ENCODE data around the gene PRSS38. TPM values are rescaled to one million over a fixed set of nuclear protein-coding genes. Genes with fewer than 3 reads are reported as not detected.

PRSS38 gene
- total RNA-seq (2014; rRNA removed; shearing (Covaris generic)) = not detected in 2 replicates

- DNase-seq (ENCODE audit: low spot score) = no peak
Observed at GRCh38 chr1:227815468-227816409, at the start of gene PRSS38. TSS of gene PRSS38 (plus strand) at chr1:227815675. CDS start at chr1:227815717, 42 bp downstream.

DNA sequence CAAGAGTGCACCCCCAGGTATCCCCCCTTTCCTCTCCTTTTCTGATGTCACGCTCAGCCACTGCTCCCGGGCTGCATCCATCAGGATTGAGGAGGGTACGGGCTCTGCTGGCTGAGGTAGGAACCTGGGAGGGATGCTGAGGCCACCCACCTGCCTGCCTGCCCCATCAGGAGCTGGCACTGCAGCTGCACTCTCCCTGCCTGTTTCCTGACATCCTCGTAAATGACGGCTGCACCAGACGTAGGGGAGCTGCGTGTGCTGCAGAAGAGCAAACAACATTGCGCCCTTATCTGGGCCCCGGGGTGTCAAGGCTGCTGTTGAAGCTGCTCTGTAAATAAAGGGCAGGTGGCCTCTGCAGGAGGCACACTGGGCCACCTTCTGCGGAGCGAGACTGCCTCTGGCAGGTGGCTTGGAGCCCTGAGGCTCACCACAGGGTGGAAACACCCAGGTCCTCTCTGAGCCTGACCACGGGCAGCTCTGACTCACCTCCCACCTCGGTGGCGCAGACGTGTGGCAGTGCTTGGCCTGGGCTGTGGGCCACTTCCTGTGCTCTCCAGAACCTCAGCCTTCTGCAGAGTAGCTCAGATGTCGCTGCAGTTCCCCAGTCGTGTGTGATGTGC, 49.4 kb upstream of the PRSS38 start:
- no peak for DNase-seq (ENCODE audit: low spot score)

- no peak for DNase-seq (ENCODE audit: low spot score)
Observed at GRCh38 chr1:227766653-227767277, 48.7 kb upstream of the PRSS38 start.

GRCh38 chr1:227767401-227768124, 47.9 kb upstream of the PRSS38 start:
- DNase-seq (ENCODE audit: low spot score) = no peak

- no peak for DNase-seq (ENCODE audit: low spot score)
Observed at GRCh38 chr1:227768125-227768439, 47.4 kb upstream of the PRSS38 start.

DNA sequence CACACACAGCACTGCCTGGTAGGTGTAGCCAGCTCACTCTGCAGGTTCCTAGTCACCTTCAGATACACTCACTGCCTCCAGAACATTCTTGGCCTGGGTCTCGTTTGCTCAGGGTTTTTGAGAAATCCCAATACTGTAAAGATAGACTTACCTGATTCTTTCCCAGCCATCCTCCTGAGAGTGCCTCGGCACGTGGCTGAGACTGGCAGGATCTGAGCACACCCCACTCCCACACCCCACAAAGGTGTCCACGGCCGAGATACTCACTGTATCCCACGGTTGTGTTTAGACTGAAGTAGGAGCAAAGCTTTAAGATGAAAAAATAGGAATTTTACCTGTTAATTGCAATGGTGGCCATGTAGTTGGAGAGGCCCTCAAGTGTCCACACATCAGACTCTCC, 46.8 kb upstream of the PRSS38 start:
- DNase-seq (ENCODE audit: low spot score) = no peak

DNA sequence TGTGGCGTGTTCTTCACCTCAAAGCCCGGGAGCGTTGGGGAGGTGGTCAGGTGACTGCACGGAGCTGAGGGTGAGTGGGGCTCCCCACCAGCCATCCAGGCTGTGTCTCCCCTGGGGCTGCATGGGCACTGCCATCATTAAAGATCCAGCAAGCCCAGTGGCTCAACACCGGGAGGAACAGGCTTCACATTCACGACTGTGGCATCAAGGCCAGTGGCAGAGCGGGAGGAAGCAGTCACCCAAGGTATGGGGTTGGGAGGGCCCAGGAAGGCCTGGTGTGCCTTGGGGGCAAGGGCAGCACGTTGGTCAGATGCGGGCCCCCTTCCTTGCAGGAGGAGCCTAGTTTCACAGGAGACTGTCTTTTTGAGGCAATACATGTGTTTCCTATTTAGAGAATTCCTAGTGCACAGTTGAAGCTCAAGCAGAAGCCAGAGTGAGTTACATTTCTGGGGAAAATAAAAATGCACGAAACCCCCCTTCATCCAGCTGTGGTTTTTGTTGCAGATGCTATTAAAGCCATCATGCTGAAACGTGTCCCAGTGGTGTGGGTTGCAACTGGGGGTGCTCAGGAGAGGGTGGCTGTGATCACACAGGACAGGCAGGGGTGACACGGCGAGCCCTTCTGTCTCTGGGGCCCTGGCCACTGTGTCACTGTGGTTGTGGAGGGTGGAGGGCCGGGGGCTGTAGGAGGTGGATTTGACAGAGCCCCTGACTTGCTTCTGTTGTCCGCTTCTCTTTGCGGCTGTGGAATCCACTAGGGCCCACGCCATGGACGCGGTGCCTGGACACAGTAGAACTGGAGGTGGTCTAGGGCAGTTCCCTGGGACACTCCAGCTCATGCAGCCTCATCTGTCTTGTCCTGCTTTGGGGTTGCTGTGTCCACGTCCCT, 46.2 kb upstream of the PRSS38 start:
- DNase-seq (ENCODE audit: low spot score) = no peak

DNA sequence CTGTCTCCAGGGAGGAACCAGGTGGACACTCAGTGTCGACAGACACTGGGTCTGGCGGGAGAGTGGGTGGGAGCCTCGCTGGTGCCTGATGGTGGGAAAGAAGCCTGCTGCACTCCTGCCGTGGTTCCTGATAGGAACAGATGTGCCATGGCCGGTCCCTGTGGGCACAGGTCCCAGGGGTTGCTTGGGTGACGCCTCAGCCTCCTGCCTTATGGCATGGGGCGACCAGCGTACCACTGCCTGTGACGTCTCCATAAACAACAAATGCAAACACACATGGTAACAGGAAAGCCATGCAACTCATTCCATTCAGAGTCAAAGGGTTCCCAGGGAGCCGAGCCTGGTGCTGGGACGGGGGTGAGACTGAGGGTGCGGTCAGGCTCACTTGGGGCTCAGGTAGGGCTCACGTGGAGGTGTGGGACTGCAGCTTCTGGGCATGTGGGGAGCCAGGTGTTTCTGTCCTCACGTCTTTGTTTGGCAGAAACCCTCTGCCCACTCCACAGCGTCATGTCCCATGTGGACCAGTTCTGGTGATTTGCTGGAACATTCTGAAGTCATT, 45.5 kb upstream of the PRSS38 start:
- no peak for DNase-seq (ENCODE audit: low spot score)

- no peak for DNase-seq (ENCODE audit: low spot score)
Observed at GRCh38 chr1:227770812-227771211, 44.7 kb upstream of the PRSS38 start.

DNA sequence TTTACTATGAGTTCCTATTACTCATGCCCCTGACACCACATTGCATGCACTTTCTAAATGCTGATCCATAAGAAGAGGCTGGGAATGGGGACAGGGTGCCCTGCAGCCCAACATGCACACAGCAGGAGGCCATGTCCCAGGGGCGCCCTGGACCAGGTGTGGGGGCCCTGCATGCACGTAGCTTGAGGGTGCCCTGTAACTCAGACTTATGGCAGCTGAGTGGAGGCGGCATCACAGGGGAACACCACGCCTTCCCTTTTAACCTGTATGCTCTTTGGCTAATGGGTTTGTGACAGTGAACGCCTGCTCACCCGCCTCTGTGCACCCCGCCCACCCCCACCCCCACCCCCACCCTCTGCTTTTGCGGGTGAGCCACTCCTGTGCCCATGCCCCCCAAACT, 44.1 kb upstream of the PRSS38 start:
- no peak for DNase-seq (ENCODE audit: low spot score)

DNA sequence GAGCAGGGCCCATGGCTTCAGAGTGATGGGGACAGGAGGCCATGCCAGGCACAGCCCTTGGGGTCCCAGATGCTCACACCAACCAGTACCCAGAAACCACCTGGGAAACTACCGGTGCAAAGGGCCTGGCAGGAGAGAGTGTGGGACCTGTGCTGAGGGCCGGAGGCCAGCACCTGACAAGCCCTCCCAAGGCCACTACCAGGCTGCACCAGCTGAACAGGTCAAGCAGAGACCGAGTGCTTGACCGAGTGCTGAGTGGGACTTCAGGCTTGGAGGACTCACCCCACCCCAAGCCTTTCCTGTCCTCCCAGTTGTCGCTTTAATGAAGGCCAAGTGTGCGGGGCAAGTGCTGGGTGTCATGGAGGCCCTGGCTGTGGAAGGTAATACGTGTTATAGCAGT, 43.7 kb upstream of the PRSS38 start:
- no peak for DNase-seq (ENCODE audit: low spot score)

- DNase-seq (ENCODE audit: low spot score) = no peak
Observed at GRCh38 chr1:227773558-227773957, 41.9 kb upstream of the PRSS38 start.

GRCh38 chr1:227774051-227774731, 41.3 kb upstream of the PRSS38 start:
- DNase-seq (ENCODE audit: low spot score) = no peak

- DNase-seq (ENCODE audit: low spot score) = no peak
Observed at GRCh38 chr1:227774821-227775661, 40.4 kb upstream of the PRSS38 start.

DNA sequence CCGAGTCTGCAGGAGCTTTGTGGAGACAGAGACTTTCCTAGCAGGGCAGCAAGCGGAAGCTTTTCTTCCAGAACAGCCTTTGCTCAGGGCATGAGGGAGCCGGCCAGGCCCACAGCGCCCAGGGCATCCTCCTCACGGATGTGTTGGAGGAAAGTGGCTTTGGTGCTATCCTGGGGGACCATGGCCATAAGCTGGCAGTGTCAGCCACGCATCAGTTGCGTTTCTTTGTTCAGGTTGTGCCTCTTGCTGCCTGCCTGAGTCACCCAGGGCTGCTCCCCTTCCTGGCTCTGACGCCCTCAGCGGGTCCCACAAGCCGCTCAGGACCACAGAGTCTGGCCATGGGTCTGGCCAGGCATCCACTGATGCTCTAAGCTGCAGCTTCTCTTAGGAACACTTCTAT, 39.6 kb upstream of the PRSS38 start:
- no peak for DNase-seq (ENCODE audit: low spot score)

DNA sequence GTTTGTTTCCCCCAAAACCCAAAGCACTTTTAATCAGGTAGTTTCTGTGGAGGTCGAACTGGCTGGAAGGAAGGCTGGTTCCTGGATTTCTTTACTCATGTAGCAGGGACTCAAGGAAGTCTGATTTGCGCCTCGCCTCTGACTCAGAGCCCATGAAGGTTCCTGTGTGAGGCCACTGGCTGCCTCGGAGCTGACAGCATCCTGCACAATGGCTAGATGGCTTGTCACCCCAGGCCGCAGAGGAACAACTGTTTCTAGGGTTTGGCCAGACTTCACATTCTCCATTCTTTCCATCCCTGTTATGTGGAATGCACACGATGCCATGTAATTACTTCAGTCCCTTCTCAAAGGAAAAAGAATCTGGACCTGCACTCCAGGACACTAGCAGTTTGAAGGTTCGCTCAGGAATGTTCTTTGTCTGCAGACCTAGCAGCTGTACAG, 39.1 kb upstream of the PRSS38 start:
- DNase-seq (ENCODE audit: low spot score) = no peak

GRCh38 chr1:227777156-227777555, 38.3 kb upstream of the PRSS38 start:
- no peak for DNase-seq (ENCODE audit: low spot score)

GRCh38 chr1:227777646-227778045, 37.8 kb upstream of the PRSS38 start:
- no peak for DNase-seq (ENCODE audit: low spot score)

DNA sequence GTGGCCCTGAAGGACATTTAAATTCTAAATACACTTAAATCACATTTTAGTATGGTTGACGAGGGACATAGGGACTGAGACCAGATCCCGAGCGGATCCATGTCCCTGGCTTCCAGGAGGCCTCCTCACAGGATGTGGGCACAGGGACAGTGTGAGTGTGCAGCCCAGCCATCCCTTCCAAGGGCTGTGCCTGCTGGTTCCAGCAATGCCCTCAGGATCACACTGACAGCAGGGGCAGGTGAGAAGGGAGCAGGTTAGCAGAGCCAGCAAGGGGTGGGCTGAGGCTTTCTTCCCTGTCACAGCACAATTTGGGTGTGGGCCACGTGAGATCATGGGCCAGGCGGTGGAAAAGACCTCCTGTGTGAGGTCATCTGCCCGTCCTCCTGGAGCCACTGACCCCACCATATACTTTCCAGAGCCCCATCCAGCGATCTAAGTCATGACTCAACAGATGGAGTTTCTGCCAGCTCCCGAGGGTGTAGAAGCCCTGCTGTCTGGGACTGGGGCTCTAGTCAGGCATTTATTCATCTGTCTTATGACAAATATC, 37.0 kb upstream of the PRSS38 start:
- DNase-seq (ENCODE audit: low spot score) = no peak

All from HT-29 (cell line).